GM12864 (cell line): ENCODE measurements around the gene FN3K.

Experiments used
- DNase-seq: peaks from one replicate; pipeline ENCODE4 v3.0.0-alpha.2; 2011; ENCODE audit warnings: low read depth
- H3K4me3 ChIP-seq: 2 replicates; pipeline ENCODE4 v1.5.1; 2011; ENCODE audit warnings: mild to moderate bottlenecking, low read depth, low read length, control low read depth
- CTCF ChIP-seq: IDR thresholded peaks from 2 replicates; pipeline ENCODE4 v1.5.1; 2011; ENCODE audit warnings: low read depth, mild to moderate bottlenecking, moderate library complexity, low read length, control low read depth, inconsistent platforms; ENCODE audit errors: missing control alignments

FN3K gene

GRCh38 chr17:82752371-82753200 lies 17.2 kb downstream of the FN3K start:
- peak overlapping the region; percentile 67 for H3K4me3 ChIP-seq
- no peak for DNase-seq
- TF ChIP-seq CTCF, result no peak

GRCh38 chr17:82753201-82753464 lies 17.7 kb downstream of the FN3K start:
- TF ChIP-seq CTCF, result no peak
- no peak for DNase-seq
- H3K4me3 ChIP-seq, result peak overlapping the region; percentile 67

- no peak for TF ChIP-seq CTCF
- no peak for DNase-seq
- no peak overlapping the region for H3K4me3 ChIP-seq
These were observed 19.1 kb downstream of the FN3K start for GRCh38 chr17:82754297-82755208.

- no peak for TF ChIP-seq CTCF
- H3K4me3 ChIP-seq, result no peak overlapping the region
- no peak for DNase-seq
These were observed 20.8 kb downstream of the FN3K start for GRCh38 chr17:82756166-82756565.

- TF ChIP-seq CTCF, result no peak
- no peak for DNase-seq
- no peak overlapping the region for H3K4me3 ChIP-seq
These were observed 30.0 kb downstream of the FN3K start for GRCh38 chr17:82765371-82765770.

GRCh38 chr17:82767041-82767754 lies 31.8 kb downstream of the FN3K start:
- DNase-seq, result no peak
- TF ChIP-seq CTCF, result peak; percentile 49
- H3K4me3 ChIP-seq, result no peak overlapping the region
